Left lung (tissue), 10 donors: ENCODE data around the gene NAB1. TPM values are rescaled to one million over a fixed set of nuclear protein-coding genes. Genes with fewer than 3 reads are reported as not detected.

Source experiments
- ATAC-seq: fragments of 200-7000 bp; cut with Tn5 transposase; one replicate; pipeline ENCODE4 v1.9.1; 2020; ENCODE audit warnings: moderate library complexity
- DNase-seq, 4 donors: peaks; one replicate each; pipeline ENCODE4 v3.0.0-alpha.2; 2013 to 2020
- H3K27ac ChIP-seq, 2 donors: fragments of 200-600 bp; sonication (generic) in 1 of 2; one replicate each; pipeline versions ENCODE4 v1.5.0 to v1.8.0; 2020 to 2021
- H3K27me3 ChIP-seq, 2 donors: fragments of 200-600 bp; sonication (generic) in 1 of 2; one replicate each; pipeline versions ENCODE4 v1.5.0 to v1.8.0; 2020 to 2021
- H3K36me3 ChIP-seq, 2 donors: fragments of 200-600 bp; sonication (generic) in 1 of 2; one replicate each; pipeline versions ENCODE4 v1.5.0 to v1.8.0; 2020 to 2021
- H3K4me1 ChIP-seq, 2 donors: fragments of 200-600 bp; one replicate each; pipeline ENCODE4 v1.8.0; 2021
- H3K4me3 ChIP-seq, 2 donors: fragments of 200-600 bp; sonication (generic) in 1 of 2; one replicate each; pipeline versions ENCODE4 v1.5.0 to v1.8.0; 2020 to 2021; ENCODE audit warnings: mild to moderate bottlenecking in 1 of 2
- H3K9me3 ChIP-seq, 2 donors: fragments of 200-600 bp; sonication (generic) in 1 of 2; one replicate each; pipeline versions ENCODE4 v1.5.0 to v1.8.0; 2020 to 2021
- intact Hi-C, 2 donors: fragments of 100-400 bp; cut with DNase I; formaldehyde crosslinking; loops; one replicate each; pipeline versions ENCODE4 v1.11.2 to v1.14.2; 2022
- polyA plus RNA-seq, 6 donors: library from polyadenylated mRNA; unstranded; fragments of 120-200 nt; gene quantifications; one replicate each; pipeline ENCODE4 v1.2.1, GENCODE V29; 2013; ENCODE audit not compliant: insufficient read length in 6 of 6
- total RNA-seq, 2 donors: library from RNA; stranded (reverse); fragmentation: NEBNext Ultra II Directional; extraction: Animal tissue kit (Norgen Biotek cat#: 25700); gene quantifications; one replicate each; pipeline ENCODE4 v1.2.1, GENCODE V29; 2021
- TF ChIP-seq, protein P1 (sequence below), 2 donors: fragments of 200-600 bp; sonication (generic) in 1 of 2; IDR thresholded peaks; one replicate each; pipeline versions ENCODE4 v1.5.0 to v1.8.0; 2021; ENCODE audit warnings: antibody characterized with exemption in 2 of 2
- donor health status: DM: no; HTN: yes; CAD: no.
- donor health status: DM: no; HTN: no; CAD: no.

The NAB1 gene
- total and polyA plus RNA-seq, 8 donors, result 28.4 to 85.3 (median 75.3) TPM

DNA sequence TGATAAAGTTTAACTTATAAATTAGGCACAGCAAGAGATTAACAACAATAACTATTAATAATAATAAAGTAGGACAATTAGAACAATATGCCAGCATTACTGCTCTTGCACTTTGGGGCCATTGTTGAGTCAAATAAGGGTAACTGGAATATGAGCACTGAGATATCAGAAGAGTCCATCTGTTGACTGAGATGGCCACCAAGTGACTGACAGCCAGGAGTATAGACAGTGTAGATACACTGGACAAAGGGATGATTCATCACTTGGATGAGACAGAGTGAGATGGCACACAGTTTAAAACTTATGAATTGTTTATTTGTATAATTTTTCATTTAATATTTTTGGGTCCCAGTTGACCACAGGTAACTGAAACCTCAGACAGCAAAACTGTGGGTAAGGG lies 20.0 kb downstream of the NAB1 start:
- H3K4me3 ChIP-seq, result no peak overlapping the region
- TF ChIP-seq, protein P1, sequence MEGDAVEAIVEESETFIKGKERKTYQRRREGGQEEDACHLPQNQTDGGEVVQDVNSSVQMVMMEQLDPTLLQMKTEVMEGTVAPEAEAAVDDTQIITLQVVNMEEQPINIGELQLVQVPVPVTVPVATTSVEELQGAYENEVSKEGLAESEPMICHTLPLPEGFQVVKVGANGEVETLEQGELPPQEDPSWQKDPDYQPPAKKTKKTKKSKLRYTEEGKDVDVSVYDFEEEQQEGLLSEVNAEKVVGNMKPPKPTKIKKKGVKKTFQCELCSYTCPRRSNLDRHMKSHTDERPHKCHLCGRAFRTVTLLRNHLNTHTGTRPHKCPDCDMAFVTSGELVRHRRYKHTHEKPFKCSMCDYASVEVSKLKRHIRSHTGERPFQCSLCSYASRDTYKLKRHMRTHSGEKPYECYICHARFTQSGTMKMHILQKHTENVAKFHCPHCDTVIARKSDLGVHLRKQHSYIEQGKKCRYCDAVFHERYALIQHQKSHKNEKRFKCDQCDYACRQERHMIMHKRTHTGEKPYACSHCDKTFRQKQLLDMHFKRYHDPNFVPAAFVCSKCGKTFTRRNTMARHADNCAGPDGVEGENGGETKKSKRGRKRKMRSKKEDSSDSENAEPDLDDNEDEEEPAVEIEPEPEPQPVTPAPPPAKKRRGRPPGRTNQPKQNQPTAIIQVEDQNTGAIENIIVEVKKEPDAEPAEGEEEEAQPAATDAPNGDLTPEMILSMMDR (IDR thresholded peaks at IDR 0.05), result no peak
- intact Hi-C loops, result no loop called here
- ATAC-seq (no peak), DNase-seq (no peak)
- no peaks in the 10 kb centered on the region for H3K4me1 ChIP-seq
- H3K9me3 ChIP-seq, result no peaks in the 10 kb centered on the region
- H3K36me3 ChIP-seq, result peaks cover 0 to 38% of the 10 kb centered on the region in 2 donors
- H3K27ac ChIP-seq, result no peak overlapping the region
- H3K27me3 ChIP-seq, result no peaks in the 10 kb centered on the region

DNA sequence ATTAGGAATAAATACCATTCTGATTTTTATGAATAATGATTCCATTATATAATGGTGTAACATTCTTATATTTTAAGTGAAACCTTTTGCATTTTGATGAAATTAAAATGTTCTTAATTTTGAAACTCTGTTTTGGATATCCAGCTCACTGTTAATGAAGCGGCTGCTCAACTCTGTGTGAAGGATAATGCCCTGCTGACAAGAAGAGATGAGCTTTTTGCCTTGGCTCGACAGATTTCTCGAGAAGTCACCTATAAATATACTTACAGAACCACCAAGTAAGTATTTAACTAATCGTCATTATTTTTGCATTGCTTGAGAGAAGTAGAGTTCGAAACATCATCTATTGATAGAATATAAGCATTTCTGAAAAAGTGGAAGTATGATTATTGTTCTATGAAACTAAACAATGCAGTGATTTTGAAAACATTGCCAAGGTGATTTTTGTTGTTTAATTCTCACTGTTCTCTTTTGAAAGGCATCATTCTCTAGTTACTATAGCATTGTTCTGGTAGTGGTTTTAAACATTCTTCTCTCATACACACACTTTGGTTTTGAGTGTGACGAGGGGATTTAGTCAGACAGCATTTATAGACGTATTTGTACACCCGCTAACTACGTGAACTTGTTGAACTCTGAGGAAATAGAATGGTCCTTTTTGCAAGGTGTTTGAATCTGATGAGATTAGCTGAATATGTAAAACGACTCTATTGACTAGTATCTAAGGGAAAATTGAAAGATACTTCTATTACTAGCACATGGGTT lies 21.5 kb downstream of the NAB1 start:
- no peaks in the 10 kb centered on the region for H3K4me1 ChIP-seq
- H3K27me3 ChIP-seq, result no peaks in the 10 kb centered on the region
- no peaks in the 10 kb centered on the region for H3K9me3 ChIP-seq
- H3K36me3 ChIP-seq, result peaks cover 0 to 45% of the 10 kb centered on the region in 2 donors
- intact Hi-C loops, result no loop called here
- H3K4me3 ChIP-seq, result no peak overlapping the region
- no peak overlapping the region for H3K27ac ChIP-seq
- no peak for DNase-seq
- no peak for ATAC-seq
- TF ChIP-seq, protein P1 (IDR thresholded peaks at IDR 0.05), result no peak

DNA sequence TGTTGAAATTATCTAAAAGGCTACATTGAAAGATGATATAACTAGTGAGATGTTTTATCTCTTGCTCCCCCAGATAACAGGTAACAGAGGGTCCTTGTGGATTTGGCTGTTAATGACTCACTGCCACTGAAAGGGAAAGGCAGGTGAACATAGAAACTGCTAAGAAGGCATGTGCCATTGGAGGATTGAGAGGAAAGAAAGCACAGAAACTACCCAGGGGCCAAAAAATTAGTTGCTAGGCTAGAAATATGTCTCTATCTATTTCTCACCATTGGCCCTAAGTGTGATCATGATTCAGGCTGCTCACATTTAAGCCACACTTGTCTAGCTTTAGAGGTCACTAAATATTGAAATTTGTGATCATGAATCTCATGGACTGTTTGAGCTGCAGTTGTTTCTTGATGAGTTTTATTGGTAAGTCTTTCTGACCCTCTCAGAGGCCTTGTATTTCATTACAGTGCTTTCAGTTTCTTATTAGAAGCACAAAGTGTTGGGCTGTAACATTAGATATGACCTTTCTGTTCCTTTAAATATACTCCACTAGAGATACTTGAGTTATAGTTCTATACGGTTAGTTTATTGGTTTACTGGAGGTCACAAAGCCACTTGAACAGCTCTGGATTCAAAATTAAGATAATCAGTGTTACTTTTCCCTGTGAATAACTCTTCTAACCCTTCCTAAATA lies 26.2 kb downstream of the NAB1 start:
- Histone ChIP-seq H3K4me1 (peaks cover 0 to 8% of the 10 kb centered on the region in 2 donors), H3K4me3 (no peak overlapping the region), H3K27me3 (no peaks in the 10 kb centered on the region), H3K27ac (no peak overlapping the region), H3K9me3 (no peaks in the 10 kb centered on the region), H3K36me3 (peaks cover 0 to 39% of the 10 kb centered on the region in 2 donors)
- ATAC-seq (no peak), DNase-seq (no peak)
- intact Hi-C loops, result no loop called here
- TF ChIP-seq, protein P1 (IDR thresholded peaks at IDR 0.05), result no peak

GRCh38 chr2:190677255-190677654 lies 28.4 kb downstream of the NAB1 start:
- H3K27me3 ChIP-seq, result no peaks in the 10 kb centered on the region
- intact Hi-C loops, result no loop called here
- H3K4me1 ChIP-seq, result peaks cover 0 to 8% of the 10 kb centered on the region in 2 donors
- TF ChIP-seq, protein P1 (IDR thresholded peaks at IDR 0.05), result no peak
- DNase-seq, result no peak
- no peak overlapping the region for H3K27ac ChIP-seq
- no peaks in the 10 kb centered on the region for H3K9me3 ChIP-seq
- H3K36me3 ChIP-seq, result peaks cover 0 to 18% of the 10 kb centered on the region in 2 donors
- no peak overlapping the region for H3K4me3 ChIP-seq
- ATAC-seq, result no peak

- intact Hi-C loops, result no loop called here
- H3K4me1 ChIP-seq, result peaks cover 0 to 8% of the 10 kb centered on the region in 2 donors
- no peak for ATAC-seq
- TF ChIP-seq, protein P1 (IDR thresholded peaks at IDR 0.05), result no peak
- H3K4me3 ChIP-seq, result no peak overlapping the region
- H3K27me3 ChIP-seq, result no peaks in the 10 kb centered on the region
- no peaks in the 10 kb centered on the region for H3K9me3 ChIP-seq
- H3K36me3 ChIP-seq, result peaks cover 0 to 10% of the 10 kb centered on the region in 2 donors
- no peak overlapping the region for H3K27ac ChIP-seq
- no peak for DNase-seq
Measured at GRCh38 chr2:190678444-190679162, 29.7 kb downstream of the NAB1 start.
